Dendritic cell treated with granulocyte-macrophage colony-stimulating factor and Interleukin-4, amounts not matched to agents 40 ng/mL and 50 ng/mL, for 4 days (primary cell): Measurements from ENCODE around the gene CHD2.

Experiments
- H3K27ac Mint-ChIP-seq: one replicate; pipeline ENCODE4 v1.8.0; 2022; ENCODE audit warnings: mild to moderate bottlenecking, mixed read lengths
- H3K27me3 Mint-ChIP-seq: one replicate; pipeline ENCODE4 v1.8.0; 2022; ENCODE audit warnings: mild to moderate bottlenecking, mixed read lengths
- H3K36me3 Mint-ChIP-seq: one replicate; pipeline ENCODE4 v1.8.0; 2022; ENCODE audit warnings: low read depth, mixed read lengths
- H3K4me1 Mint-ChIP-seq: one replicate; pipeline ENCODE4 v1.8.0; 2022; ENCODE audit warnings: low read depth, mixed read lengths
- H3K4me3 Mint-ChIP-seq: one replicate; pipeline ENCODE4 v1.8.0; 2022; ENCODE audit warnings: mild to moderate bottlenecking, moderate library complexity, mixed read lengths
- H3K9me3 Mint-ChIP-seq: one replicate; pipeline ENCODE4 v1.8.0; 2022; ENCODE audit warnings: mixed read lengths
- intact Hi-C: fragments of 100-400 bp; cut with micrococcal nuclease; formaldehyde crosslinking; loops from one replicate; pipeline ENCODE4 v1.15.0; 2022

CHD2 gene

DNA sequence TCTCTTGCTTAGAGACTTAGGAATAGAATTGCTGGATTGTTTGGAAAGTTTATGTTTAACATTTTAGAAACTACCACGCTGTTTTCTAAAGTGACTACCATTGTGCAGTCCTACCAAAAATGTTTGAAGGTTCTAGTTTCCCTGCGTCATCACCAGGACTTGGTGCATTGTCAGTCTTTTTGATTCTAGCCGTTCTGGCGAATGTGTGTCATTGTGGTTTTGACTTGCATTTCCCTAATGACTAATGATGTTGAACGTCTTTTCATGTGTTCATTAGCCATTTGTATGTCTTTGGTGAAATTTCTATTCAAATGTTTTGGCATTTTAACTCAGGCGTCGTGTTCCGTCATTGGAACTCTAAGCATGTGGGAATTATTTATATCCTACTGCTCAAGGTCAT lies 58.0 kb downstream of the CHD2 start:
- Mint-ChIP-seq H3K4me1 (peaks cover 29% of the 10 kb centered on the region), H3K4me3 (no peak overlapping the region), H3K36me3 (peaks cover 98% of the 10 kb centered on the region), H3K9me3 (no peaks in the 10 kb centered on the region), H3K27me3 (no peaks in the 10 kb centered on the region), H3K27ac (peak overlapping the region; percentile 72)
- intact Hi-C loops, result loop anchor here (5.0 kb wide), 1 partner anchor 36 kb away; no protein-coding TSS in a partner anchor

DNA sequence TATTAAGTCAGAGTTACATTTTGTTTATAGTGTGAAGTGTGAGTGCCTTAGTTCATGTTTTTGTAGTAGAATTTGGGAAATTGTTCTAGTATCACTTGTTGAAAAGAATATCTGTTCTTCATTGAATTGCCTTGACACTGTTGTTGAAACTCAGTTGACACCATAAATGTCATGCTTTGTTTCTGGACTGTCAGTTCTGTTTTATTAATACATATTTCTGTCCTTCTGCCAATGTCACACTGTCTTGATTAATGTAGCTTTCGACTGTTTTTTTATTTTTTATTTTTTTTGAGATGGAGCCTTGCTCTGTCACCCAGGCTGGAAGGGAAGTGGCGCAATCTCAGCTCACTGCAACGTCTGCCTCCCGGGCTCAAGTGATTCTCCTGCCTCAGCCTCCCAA lies 59.1 kb downstream of the CHD2 start:
- intact Hi-C loops, result loop anchor here (5.0 kb wide), 1 partner anchor 37 kb away; no protein-coding TSS in a partner anchor
- H3K27ac Mint-ChIP-seq, result peak overlapping the region; percentile 75
- H3K36me3 Mint-ChIP-seq, result peaks cover 98% of the 10 kb centered on the region
- peaks cover 32% of the 10 kb centered on the region for H3K4me1 Mint-ChIP-seq
- H3K27me3 Mint-ChIP-seq, result no peaks in the 10 kb centered on the region
- no peak overlapping the region for H3K4me3 Mint-ChIP-seq
- no peaks in the 10 kb centered on the region for H3K9me3 Mint-ChIP-seq

DNA sequence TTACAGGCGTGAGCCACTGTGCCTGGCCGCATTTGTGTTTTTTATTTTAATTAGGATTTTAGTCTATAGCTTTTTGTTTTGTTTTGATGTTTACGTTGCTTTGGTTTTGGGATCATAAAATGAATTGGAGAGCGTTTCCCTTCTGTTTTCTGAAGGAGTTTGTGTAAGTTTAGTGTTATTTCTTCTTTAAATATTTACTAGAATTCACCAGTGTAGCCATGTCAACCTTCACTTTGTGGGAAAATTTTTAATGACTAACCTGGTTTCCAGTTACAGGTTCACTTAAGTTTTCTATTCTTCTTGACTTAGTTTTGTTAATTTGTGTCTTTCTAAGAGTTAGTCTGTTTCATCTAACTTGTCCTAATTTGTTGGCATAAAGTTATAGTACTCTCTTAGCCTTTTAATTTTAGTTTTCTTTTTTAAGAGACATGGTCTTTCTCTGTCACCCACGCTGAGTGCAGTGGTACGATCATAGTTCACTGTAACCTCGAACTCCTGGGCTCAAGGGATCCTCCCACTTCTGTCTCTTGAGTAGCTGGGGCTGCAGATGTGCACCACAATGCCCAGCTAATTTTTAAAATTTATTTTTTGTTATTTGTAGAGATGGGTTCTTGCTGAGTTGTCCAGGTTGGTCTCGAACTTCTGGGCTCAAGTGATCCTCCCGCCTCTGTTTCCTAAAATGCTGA lies 61.0 kb downstream of the CHD2 start:
- intact Hi-C loops, result no loop called here
- Mint-ChIP-seq H3K27me3 (no peaks in the 10 kb centered on the region), H3K27ac (no peak overlapping the region), H3K4me1 (peaks cover 32% of the 10 kb centered on the region), H3K36me3 (peaks cover 96% of the 10 kb centered on the region), H3K4me3 (no peak overlapping the region), H3K9me3 (no peaks in the 10 kb centered on the region)

DNA sequence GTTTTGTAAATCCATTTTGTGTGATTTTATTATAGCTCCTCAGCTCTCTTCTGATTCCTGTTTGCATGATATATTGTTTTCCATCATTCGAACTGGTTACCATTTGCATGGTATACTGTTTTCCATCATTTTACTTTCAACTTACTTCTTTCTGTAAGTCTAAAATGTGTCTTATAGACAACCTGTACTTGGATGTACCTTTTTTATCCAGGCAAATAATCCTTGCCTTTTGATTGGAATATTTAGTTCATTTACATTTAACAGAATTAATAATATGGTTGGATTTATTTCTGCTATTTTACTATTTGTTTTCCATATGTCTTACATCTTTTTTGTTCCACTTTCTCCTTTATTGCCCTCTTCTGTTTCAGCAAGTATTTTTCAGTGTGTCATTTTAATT lies 62.8 kb downstream of the CHD2 start:
- Mint-ChIP-seq H3K4me1 (peaks cover 17% of the 10 kb centered on the region), H3K36me3 (peaks cover 96% of the 10 kb centered on the region), H3K27me3 (no peaks in the 10 kb centered on the region), H3K4me3 (no peak overlapping the region), H3K9me3 (no peaks in the 10 kb centered on the region), H3K27ac (no peak overlapping the region)
- intact Hi-C loops, result no loop called here

DNA sequence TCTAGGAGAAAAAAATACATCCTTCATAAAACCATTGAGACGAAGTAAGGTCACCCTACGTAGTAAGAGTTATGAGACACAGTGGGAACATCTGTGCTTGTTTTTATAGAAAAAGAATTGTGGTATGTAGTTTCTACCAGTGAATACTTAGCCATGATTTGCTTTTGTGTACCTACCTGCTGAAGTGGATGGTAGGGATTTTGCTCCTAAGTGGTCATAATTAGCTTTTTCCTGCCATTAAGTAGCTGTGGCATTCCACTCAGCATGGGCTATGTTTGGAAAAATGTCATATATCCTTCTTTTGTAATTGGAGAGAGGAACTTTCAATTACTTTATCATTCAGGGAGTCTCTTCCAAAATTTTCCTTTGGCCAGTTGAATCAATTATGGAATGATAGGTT lies 63.7 kb downstream of the CHD2 start:
- peaks cover 15% of the 10 kb centered on the region for H3K4me1 Mint-ChIP-seq

DNA sequence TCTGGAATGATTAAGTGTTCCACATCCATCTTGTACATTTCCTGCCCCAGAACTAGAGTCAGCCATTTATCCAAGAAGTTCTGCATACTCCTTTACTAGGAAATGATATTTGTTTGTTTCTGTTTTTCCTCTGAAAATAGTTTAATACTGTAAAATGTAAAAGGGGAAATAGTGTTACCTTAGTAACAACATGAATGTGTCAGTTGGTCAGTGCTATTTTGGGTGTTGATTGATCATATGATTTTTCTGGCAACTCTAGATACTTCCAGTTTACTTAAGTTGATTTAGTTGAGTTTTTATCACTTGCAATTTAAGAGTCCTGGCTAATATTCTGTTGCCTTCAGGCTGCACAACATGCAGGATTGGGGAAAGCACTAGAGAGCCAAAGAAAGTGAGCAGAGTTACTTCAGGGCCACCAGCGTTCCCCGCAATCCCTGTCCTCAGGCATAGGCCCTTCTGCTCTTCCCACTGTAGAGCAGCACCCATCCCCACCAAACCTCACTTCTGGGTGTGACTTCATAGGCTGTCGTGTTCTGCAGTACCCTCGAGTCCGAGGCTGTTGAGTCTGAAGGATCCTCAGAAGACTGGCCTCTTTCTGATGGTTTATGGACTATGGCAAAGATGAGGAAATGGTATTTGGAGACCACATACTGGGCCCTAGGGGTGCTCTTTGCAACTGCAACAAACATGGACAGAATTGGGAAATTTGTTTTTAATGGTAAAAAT lies 69.0 kb downstream of the CHD2 start:
- no peaks in the 10 kb centered on the region for H3K9me3 Mint-ChIP-seq
- H3K4me3 Mint-ChIP-seq, result peak overlapping the region; percentile 28
- intact Hi-C loops, result no loop called here
- peak overlapping the region; percentile 88 for H3K27ac Mint-ChIP-seq
- H3K36me3 Mint-ChIP-seq, result peaks cover 94% of the 10 kb centered on the region
- H3K4me1 Mint-ChIP-seq, result peaks cover 22% of the 10 kb centered on the region
- H3K27me3 Mint-ChIP-seq, result no peaks in the 10 kb centered on the region

More for the DNA sequence above, 63.7 kb downstream of the CHD2 start:
- intact Hi-C loops, result no loop called here
- no peaks in the 10 kb centered on the region for H3K27me3 Mint-ChIP-seq
- H3K36me3 Mint-ChIP-seq, result peaks cover 96% of the 10 kb centered on the region
- no peak overlapping the region for H3K4me3 Mint-ChIP-seq
- H3K27ac Mint-ChIP-seq, result no peak overlapping the region
- no peaks in the 10 kb centered on the region for H3K9me3 Mint-ChIP-seq

DNA sequence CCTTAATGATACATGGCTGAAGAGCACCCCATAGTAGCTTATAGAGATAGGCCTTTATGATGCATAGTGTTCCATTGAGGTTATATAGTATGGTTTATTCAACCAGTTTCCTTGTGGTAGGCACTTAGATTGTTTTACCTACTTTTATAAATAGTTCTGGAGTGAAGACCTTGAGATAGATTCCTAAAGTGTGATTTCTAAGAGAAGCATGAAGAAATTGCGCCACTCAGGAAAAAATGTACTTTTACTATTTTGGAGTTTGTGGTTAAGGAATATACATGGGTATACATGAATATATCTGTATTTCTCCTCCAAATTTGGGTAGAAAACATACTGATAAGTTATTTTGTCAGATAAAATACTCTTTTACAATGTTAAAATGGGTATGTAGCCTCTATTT lies 70.5 kb downstream of the CHD2 start:
- Mint-ChIP-seq H3K27ac (no peak overlapping the region), H3K9me3 (no peaks in the 10 kb centered on the region), H3K36me3 (peaks cover 79% of the 10 kb centered on the region), H3K4me1 (peaks cover 22% of the 10 kb centered on the region), H3K27me3 (no peaks in the 10 kb centered on the region), H3K4me3 (no peak overlapping the region)
- intact Hi-C loops, result no loop called here

DNA sequence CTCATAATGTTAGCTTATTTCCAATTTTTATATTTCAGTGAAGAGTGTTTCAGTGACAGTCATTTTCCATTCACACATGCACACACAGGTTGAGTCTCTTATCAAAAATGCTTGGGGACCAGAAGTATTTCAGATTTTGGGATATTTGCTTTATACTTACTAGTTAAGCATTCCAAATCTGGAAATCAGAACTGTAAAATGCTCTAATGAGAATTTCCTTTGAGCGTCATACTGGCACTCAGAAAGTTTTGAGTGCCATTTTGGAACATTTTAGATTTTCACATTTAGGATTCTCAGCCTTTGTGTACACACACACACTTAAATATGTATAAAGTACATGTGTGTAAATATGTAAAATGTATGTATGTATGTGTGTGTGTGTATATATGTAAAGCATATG lies 71.0 kb downstream of the CHD2 start:
- no peak overlapping the region for H3K4me3 Mint-ChIP-seq
- H3K27me3 Mint-ChIP-seq, result no peaks in the 10 kb centered on the region
- H3K9me3 Mint-ChIP-seq, result no peaks in the 10 kb centered on the region
- intact Hi-C loops, result no loop called here
- peaks cover 77% of the 10 kb centered on the region for H3K36me3 Mint-ChIP-seq
- peak overlapping the region; percentile 48 for H3K27ac Mint-ChIP-seq
- H3K4me1 Mint-ChIP-seq, result peaks cover 22% of the 10 kb centered on the region

DNA sequence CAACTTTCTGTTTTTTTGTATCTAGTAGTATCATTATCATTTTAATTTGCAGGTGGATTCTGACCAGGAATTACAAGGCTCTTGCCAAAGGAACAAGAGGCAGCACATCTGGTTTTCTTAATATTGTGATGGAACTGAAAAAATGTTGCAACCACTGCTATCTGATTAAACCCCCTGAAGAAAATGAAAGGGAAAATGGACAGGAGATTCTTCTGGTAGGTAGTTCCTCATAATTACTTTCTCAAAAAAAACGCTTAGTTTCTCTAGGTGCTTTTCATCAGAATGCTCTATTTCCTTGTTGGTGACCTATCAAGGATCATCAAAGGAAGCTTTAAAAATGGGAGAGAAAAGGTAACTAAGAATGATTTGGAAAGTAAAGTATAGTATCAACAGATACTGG lies 71.6 kb downstream of the CHD2 start:
- intact Hi-C loops, result no loop called here
- Mint-ChIP-seq H3K4me1 (peaks cover 22% of the 10 kb centered on the region), H3K4me3 (no peak overlapping the region), H3K27me3 (no peaks in the 10 kb centered on the region), H3K9me3 (no peaks in the 10 kb centered on the region), H3K36me3 (peaks cover 71% of the 10 kb centered on the region), H3K27ac (peak overlapping the region; percentile 48)

DNA sequence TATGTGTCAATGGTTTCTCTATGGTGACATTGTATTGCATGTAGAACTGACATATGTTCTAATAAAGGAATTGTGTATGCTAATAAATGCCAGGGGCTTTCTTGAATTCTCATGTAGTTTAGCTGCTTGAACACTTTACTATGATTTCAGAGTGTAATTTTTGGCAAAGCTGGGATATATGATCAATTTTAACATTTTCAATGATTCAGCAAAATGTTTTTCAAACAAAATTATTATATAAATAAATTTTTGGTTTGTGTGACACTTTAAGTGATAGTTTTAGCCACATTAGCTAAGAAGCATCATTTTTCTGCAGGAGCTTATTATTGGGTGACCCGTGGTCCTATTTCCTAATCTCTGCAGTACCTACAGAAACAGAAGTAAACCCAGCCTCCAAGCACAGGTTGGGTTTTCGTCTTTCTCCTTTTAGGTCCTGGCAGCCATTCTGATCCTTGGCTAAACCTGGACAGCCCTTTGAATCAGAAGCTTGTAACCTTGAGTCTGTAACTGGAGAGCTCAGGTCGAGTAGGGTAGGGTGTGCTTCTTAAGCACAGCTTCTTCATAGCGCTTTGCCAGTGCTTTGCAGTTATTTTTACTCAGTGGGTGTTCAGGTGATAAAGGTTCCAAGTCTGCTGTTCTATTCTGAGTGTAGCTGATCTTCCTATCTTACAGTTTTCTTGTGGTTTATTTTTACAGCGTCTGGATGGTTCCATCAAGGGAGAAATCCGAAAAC lies 74.2 kb downstream of the CHD2 start:
- Mint-ChIP-seq H3K4me1 (peaks cover 19% of the 10 kb centered on the region), H3K4me3 (no peak overlapping the region), H3K9me3 (no peaks in the 10 kb centered on the region), H3K36me3 (peaks cover 44% of the 10 kb centered on the region), H3K27me3 (no peaks in the 10 kb centered on the region), H3K27ac (no peak overlapping the region)
- intact Hi-C loops, result no loop called here

DNA sequence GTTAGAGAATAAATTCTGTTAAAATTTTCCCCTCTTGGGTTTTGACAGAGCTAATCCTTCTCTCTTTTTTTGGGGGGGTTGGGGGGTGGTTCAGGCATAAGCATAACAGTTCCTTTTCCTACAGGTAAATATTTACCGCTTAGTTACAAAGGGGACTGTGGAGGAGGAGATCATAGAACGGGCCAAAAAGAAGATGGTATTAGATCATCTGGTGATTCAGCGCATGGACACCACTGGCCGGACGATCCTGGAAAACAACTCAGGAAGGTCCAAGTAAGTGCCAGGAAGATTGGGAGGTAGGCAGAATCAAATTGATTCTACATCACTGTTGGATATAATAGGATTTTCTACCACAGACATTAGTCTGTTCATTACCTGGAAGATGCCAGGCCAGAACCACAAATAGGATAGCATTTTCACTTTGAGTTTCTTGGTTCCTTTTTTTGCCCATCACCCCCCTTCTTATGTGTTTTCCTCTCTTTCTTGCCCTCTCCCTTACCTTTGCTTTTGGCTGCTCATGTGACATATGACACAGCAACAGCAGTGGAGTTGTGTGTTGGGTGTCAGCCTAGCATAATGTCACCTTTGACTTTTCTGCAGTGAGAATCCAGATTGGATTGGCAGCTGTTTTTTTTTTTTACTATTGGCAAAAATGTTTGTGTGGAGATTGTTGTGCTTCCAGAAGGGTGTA lies 79.0 kb downstream of the CHD2 start:
- Mint-ChIP-seq H3K36me3 (peaks cover 3% of the 10 kb centered on the region), H3K9me3 (no peaks in the 10 kb centered on the region), H3K27me3 (no peaks in the 10 kb centered on the region), H3K27ac (no peak overlapping the region), H3K4me3 (no peak overlapping the region), H3K4me1 (peaks cover 8% of the 10 kb centered on the region)
- intact Hi-C loops, result no loop called here

DNA sequence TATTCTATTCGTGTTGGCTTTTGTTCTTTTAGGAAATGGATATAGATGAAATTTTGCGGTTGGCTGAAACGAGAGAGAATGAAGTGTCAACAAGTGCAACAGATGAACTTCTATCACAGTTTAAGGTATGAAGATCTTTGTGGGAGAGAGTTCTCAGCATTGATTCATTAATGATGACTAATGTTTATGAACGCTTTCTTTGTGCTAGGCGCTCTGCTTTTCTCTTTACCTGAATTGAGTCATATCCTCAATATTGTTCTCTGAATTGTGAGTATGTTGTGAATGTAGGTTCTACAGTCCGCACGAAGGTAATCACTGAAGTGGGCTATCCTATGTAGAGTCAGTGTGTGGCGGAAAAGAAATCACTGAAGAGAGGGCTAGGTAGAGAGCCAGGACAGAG lies 81.2 kb downstream of the CHD2 start:
- intact Hi-C loops, result loop anchor here (5.0 kb wide), 1 partner anchor 39 kb away; no protein-coding TSS in a partner anchor
- Mint-ChIP-seq H3K36me3 (peaks cover 22% of the 10 kb centered on the region), H3K4me3 (no peak overlapping the region)

DNA sequence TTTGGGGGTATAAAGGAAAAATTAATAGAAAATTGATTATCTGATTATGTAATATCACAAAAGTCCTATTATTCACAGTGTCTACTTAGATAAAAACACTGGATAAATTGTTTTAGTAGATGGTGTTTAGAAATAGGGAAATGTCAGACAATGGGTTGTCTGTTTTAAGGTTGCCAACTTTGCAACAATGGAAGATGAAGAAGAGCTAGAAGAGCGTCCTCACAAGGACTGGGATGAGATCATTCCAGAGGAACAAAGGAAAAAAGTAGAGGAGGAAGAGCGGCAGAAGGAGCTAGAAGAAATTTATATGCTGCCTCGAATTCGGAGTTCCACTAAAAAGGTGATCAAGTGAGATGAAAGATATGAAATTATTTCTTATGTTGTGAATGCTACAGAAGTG lies 84.0 kb downstream of the CHD2 start:
- Mint-ChIP-seq H3K27me3 (no peaks in the 10 kb centered on the region), H3K9me3 (no peaks in the 10 kb centered on the region), H3K4me3 (no peak overlapping the region), H3K4me1 (peaks cover 6% of the 10 kb centered on the region), H3K36me3 (peaks cover 51% of the 10 kb centered on the region), H3K27ac (peak overlapping the region; percentile 0)
- intact Hi-C loops, result loop anchor here (5.0 kb wide), 1 partner anchor 42 kb away; no protein-coding TSS in a partner anchor

More for the DNA sequence above, 81.2 kb downstream of the CHD2 start:
- Mint-ChIP-seq H3K4me1 (peaks cover 8% of the 10 kb centered on the region), H3K9me3 (no peaks in the 10 kb centered on the region), H3K27ac (no peak overlapping the region), H3K27me3 (no peaks in the 10 kb centered on the region)
